Activated naive CD4-positive, alpha-beta T cell treated with anti-CD3 and anti-CD28 coated beads, Interleukin-2, amount 50 U/mL, for 24 hours (primary cell): Measurements from ENCODE around the gene RABL6.

Experiments
- H3K27ac Mint-ChIP-seq: one replicate; pipeline ENCODE4 v1.8.0; 2021; ENCODE audit warnings: mild to moderate bottlenecking, mixed read lengths
- H3K27me3 Mint-ChIP-seq: one replicate; pipeline ENCODE4 v1.8.0; 2021; ENCODE audit warnings: mixed read lengths
- H3K36me3 Mint-ChIP-seq: one replicate; pipeline ENCODE4 v1.8.0; 2021; ENCODE audit warnings: mixed read lengths
- H3K4me1 Mint-ChIP-seq: one replicate; pipeline ENCODE4 v1.8.0; 2021; ENCODE audit warnings: mixed read lengths
- H3K4me3 Mint-ChIP-seq: one replicate; pipeline ENCODE4 v1.8.0; 2021; ENCODE audit warnings: mild to moderate bottlenecking, mixed read lengths
- H3K9me3 Mint-ChIP-seq: one replicate; pipeline ENCODE4 v1.8.0; 2021; ENCODE audit warnings: mixed read lengths

The RABL6 gene

DNA sequence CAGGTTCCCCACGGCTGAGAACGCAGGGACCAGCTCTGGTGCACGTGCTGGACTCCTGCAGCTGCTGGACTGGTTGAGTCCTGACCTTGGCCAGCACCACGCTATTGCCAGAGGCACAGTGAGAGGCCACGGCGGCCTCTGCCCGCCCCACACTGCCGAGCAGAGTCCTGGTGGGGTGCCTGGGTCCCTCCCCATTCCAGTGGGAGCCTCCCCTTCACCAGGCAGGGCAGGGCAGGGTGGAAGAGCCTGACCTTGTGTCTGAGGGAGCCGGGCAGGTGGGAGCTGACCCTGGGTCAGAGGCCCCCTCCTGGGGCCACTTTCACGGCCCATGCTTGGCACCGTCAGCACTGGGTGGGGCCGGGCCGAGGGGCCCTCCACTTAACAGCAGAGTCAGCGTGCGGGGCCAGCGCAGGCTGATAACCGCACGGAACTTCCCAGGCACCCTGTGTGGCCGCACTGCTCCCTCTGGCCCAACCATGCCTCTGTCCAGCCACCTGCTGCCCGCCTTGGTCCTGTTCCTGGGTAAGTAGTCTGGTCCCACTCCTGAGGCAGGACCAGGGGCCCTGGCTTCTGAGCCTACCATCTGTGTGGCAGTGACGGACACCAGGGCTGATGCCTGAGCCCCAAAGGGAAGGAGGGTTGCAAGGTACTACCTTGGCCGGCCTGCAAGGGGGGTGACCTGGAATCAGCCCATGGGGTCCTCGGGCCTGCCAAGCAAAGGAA lies 44.4 kb downstream of the RABL6 start, which contains the start of gene MAMDC4:
Gene MAMDC4, plus strand, starts transcription at position 406 of the 723 bp plus-strand sequence. Its CDS starts 71 bp downstream, at position 477.
- no peak within 1 kb of the TSS for H3K4me3 Mint-ChIP-seq
- H3K9me3 Mint-ChIP-seq: no peaks in the 10 kb centered on the region
- peaks cover 1% of the 10 kb centered on the region for H3K27me3 Mint-ChIP-seq
- peaks cover 6% of the 10 kb centered on the region for H3K4me1 Mint-ChIP-seq
- no peaks in the 10 kb centered on the region for H3K36me3 Mint-ChIP-seq
- H3K27ac Mint-ChIP-seq: no peak within 1 kb of the TSS

DNA sequence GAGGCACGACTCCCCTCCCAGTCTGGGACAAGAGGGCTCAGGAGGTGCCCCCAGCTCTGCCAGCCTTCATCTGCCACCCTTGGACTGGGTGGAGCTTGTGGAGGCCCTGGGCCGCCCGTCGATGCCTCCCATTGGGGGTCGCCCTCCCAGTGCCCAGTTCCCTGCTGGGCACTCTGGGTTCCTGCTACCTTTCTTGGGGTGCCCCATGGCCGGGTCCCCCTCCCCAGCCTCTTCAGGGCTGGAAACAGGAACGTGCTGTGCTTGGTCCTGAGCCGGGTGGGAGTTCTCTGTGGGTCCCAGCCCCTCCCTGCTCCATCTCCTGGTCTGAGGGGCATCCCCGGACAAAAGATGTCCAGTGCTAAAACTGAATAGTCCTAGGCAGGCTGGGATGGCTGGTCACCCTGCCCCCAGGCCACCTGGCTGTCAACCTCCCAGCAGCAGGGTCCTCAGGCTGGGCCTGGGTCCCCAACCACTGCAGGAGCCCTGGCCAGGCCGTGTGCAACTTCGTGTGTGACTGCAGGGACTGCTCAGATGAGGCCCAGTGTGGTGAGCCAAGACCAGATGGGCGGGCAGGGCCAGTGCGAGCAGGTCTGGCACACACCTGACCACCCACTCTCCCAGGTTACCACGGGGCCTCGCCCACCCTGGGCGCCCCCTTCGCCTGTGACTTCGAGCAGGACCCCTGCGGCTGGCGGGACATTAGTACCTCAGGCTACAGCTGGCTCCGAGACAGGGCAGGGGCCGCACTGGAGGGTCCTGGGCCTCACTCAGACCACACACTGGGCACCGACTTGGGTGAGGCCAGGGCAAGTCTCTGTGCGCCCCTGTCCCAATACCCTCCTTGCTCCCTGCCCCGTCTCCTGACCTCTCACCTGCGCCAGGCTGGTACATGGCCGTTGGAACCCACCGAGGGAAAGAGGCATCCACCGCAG lies 45.2 kb downstream of the RABL6 start:
- Mint-ChIP-seq H3K4me3 (no peak overlapping the region), H3K36me3 (no peaks in the 10 kb centered on the region), H3K9me3 (no peaks in the 10 kb centered on the region), H3K27ac (no peak overlapping the region), H3K4me1 (peaks cover under 1% of the 10 kb centered on the region), H3K27me3 (no peaks in the 10 kb centered on the region)

- Mint-ChIP-seq H3K9me3 (no peaks in the 10 kb centered on the region), H3K27ac (no peak overlapping the region), H3K36me3 (no peaks in the 10 kb centered on the region), H3K4me1 (no peaks in the 10 kb centered on the region), H3K27me3 (no peaks in the 10 kb centered on the region), H3K4me3 (no peak overlapping the region)
Observed at GRCh38 chr9:136853596-136854112, 45.9 kb downstream of the RABL6 start.

- Mint-ChIP-seq H3K4me3 (no peak overlapping the region), H3K27me3 (no peaks in the 10 kb centered on the region), H3K9me3 (no peaks in the 10 kb centered on the region), H3K27ac (no peak overlapping the region), H3K4me1 (no peaks in the 10 kb centered on the region), H3K36me3 (no peaks in the 10 kb centered on the region)
Observed at GRCh38 chr9:136854113-136854841, 46.5 kb downstream of the RABL6 start.

DNA sequence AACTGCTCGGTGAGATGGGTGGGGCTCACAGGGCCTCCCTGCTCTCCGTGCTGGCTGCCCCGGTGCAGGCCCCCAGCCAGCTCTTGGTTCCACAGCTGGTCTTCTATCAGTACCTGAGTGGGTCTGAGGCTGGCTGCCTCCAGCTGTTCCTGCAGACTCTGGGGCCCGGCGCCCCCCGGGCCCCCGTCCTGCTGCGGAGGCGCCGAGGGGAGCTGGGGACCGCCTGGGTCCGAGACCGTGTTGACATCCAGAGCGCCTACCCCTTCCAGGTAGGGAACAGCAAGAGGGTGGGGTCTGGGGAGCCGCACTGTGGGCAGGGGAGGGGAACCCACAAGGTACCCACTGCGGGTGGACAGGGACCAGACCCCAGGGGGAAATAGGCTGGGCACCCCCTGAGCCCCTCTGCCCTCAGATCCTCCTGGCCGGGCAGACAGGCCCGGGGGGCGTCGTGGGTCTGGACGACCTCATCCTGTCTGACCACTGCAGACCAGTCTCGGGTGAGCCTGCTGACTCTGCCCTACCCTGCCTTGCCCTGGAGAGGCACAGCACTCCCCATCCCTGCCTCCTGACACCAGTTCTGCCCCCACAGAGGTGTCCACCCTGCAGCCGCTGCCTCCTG lies 47.2 kb downstream of the RABL6 start:
- H3K4me3 Mint-ChIP-seq: no peak overlapping the region
- H3K27me3 Mint-ChIP-seq: no peaks in the 10 kb centered on the region
- H3K36me3 Mint-ChIP-seq: no peaks in the 10 kb centered on the region
- H3K9me3 Mint-ChIP-seq: no peaks in the 10 kb centered on the region
- H3K27ac Mint-ChIP-seq: no peak overlapping the region
- H3K4me1 Mint-ChIP-seq: no peaks in the 10 kb centered on the region

DNA sequence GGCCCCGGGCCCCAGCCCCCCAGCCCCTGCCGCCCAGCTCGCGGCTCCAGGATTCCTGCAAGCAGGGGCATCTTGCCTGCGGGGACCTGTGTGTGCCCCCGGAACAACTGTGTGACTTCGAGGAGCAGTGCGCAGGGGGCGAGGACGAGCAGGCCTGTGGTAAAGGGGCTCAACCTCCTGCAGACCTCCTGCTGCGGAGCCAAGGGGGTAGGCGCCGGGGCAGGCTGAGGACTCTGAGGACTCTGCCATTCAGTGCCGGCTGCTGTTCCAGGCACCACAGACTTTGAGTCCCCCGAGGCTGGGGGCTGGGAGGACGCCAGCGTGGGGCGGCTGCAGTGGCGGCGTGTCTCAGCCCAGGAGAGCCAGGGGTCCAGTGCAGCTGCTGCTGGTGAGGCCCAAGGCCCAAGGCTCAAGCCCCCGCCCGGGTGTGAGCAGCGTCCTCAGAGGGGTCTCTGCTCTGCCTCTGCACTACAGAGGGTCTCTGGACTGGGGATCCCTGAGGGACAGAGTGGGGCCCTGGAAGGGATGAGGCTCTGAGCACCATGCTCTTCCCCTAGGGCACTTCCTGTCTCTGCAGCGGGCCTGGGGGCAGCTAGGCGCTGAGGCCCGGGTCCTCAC lies 47.8 kb downstream of the RABL6 start:
- no peaks in the 10 kb centered on the region for H3K27me3 Mint-ChIP-seq
- no peaks in the 10 kb centered on the region for H3K4me1 Mint-ChIP-seq
- no peak overlapping the region for H3K4me3 Mint-ChIP-seq
- H3K9me3 Mint-ChIP-seq: no peaks in the 10 kb centered on the region
- no peak overlapping the region for H3K27ac Mint-ChIP-seq
- H3K36me3 Mint-ChIP-seq: no peaks in the 10 kb centered on the region

GRCh38 chr9:136856079-136856476 lies 48.3 kb downstream of the RABL6 start:
- no peaks in the 10 kb centered on the region for H3K27me3 Mint-ChIP-seq

GRCh38 chr9:136856541-136857141 lies 48.9 kb downstream of the RABL6 start:
- Mint-ChIP-seq H3K4me1 (no peaks in the 10 kb centered on the region), H3K27me3 (no peaks in the 10 kb centered on the region), H3K4me3 (no peak overlapping the region), H3K27ac (no peak overlapping the region), H3K36me3 (no peaks in the 10 kb centered on the region), H3K9me3 (no peaks in the 10 kb centered on the region)

More at GRCh38 chr9:136856079-136856476, 48.3 kb downstream of the RABL6 start:
- Mint-ChIP-seq H3K27ac (no peak overlapping the region), H3K4me1 (no peaks in the 10 kb centered on the region), H3K9me3 (no peaks in the 10 kb centered on the region), H3K36me3 (no peaks in the 10 kb centered on the region), H3K4me3 (no peak overlapping the region)

- Mint-ChIP-seq H3K36me3 (no peaks in the 10 kb centered on the region), H3K4me1 (no peaks in the 10 kb centered on the region), H3K27me3 (no peaks in the 10 kb centered on the region), H3K4me3 (no peak overlapping the region), H3K27ac (no peak overlapping the region), H3K9me3 (no peaks in the 10 kb centered on the region)
Observed at GRCh38 chr9:136857166-136857565, 49.4 kb downstream of the RABL6 start.

DNA sequence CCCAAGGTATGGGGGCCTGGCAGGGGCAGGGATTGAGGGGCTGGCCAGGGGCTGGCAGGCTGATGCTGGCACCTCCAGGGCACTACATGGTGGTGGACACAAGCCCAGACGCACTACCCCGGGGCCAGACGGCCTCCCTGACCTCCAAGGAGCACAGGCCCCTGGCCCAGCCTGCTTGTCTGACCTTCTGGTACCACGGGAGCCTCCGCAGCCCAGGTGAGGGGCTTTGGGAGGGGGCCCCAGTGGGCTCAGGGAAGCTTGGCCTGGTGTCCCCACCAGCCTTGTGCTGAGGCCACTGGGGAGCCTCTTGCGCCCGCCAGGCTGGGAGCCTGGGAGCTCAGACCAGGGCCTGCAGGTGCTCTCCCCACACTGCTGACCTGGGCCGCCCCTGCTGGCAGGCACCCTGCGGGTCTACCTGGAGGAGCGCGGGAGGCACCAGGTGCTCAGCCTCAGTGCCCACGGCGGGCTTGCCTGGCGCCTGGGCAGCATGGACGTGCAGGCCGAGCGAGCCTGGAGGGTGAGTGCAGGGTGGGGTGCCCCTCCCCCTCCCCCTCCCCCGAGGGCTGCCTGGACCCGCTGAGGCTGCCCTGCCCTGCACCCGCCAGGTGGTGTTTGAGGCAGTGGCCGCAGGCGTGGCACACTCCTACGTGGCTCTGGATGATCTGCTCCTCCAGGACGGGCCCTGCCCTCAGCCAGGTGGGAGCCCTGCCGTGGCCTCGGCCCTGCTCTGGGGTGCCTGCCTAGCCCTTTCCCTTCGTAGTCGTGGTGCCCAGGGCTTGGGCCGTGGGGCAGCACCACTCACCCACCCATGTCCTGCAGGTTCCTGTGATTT lies 50.0 kb downstream of the RABL6 start:
- H3K27me3 Mint-ChIP-seq: no peaks in the 10 kb centered on the region
- no peak overlapping the region for H3K27ac Mint-ChIP-seq
- no peak overlapping the region for H3K4me3 Mint-ChIP-seq
- no peaks in the 10 kb centered on the region for H3K9me3 Mint-ChIP-seq
- H3K4me1 Mint-ChIP-seq: no peaks in the 10 kb centered on the region
- no peaks in the 10 kb centered on the region for H3K36me3 Mint-ChIP-seq

DNA sequence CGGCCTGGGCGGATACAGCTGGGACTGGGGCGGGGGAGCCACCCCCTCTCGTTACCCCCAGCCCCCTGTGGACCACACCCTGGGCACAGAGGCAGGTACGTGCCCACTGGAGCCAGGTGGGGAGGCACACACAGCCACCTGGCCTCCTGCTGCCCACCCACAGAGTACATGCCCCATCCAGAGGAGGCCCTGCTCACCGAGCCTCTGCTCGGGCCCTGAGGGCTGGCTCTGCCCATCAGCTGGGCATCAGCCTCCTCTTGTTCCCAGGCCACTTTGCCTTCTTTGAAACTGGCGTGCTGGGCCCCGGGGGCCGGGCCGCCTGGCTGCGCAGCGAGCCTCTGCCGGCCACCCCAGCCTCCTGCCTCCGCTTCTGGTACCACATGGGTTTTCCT lies 50.7 kb downstream of the RABL6 start:
- Mint-ChIP-seq H3K36me3 (no peaks in the 10 kb centered on the region), H3K9me3 (no peaks in the 10 kb centered on the region), H3K27me3 (no peaks in the 10 kb centered on the region), H3K27ac (no peak overlapping the region), H3K4me1 (no peaks in the 10 kb centered on the region), H3K4me3 (no peak overlapping the region)

GRCh38 chr9:136858844-136859757 lies 51.4 kb downstream of the RABL6 start:
- Mint-ChIP-seq H3K9me3 (no peaks in the 10 kb centered on the region), H3K4me3 (no peak overlapping the region), H3K36me3 (peaks cover 1% of the 10 kb centered on the region), H3K4me1 (peaks cover 5% of the 10 kb centered on the region), H3K27ac (no peak overlapping the region), H3K27me3 (no peaks in the 10 kb centered on the region)

DNA sequence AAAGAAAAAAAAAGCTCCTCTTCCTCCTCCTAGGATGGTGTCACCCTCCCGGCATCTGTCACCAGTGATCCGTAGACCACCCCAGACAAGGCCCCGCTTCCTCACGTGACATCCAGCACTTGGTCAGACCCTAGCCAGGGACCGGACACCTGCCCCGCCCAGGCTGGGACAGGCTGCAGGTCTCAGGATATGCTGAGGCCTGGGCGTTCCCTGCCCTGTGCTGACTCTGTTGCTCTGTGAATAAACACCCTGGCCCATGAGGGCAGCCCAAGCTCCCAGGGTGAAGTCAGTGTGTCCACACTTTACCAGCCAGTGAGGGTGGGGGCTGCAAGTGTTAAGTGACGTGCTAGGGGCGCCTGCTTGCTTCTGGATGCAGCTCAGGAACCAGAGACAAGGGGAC lies 52.8 kb downstream of the RABL6 start:
- Mint-ChIP-seq H3K9me3 (no peaks in the 10 kb centered on the region), H3K4me3 (no peak overlapping the region), H3K36me3 (peaks cover 1% of the 10 kb centered on the region), H3K27me3 (no peaks in the 10 kb centered on the region), H3K27ac (no peak overlapping the region), H3K4me1 (peaks cover 8% of the 10 kb centered on the region)
